ENCODE results near the gene NEK2.
A peak's percentile ranks its signal among the peaks of the same experiment; 100 is the strongest.
"Not testable (repeated sequence)": the region's sequence is repeated elsewhere in the genome, so short reads cannot be mapped to it uniquely, and the experiment has no call there.

Gene NEK2

DNA sequence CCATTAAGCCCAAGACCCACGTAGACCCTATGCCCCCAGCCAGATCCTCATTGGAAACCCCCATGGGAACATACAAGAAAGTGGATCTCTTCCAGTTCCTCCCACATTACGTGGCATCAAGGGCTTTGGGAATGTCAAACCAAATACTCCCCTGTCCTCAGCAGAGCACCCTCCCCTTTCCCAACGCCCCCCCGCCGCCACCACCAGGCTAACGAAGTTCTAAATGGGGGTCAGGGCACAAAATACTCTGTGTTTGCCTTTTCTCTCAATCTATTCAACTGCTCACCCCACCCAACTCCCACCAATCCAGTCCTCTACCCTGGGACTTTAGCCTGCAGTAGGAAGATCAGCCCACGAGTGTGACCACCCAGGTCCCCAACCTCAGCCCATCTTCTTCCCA lies 24.5 kb downstream of the NEK2 start:
- DNase-seq (ENCODE audit: low read depth in 2 of 2): no peak

DNA sequence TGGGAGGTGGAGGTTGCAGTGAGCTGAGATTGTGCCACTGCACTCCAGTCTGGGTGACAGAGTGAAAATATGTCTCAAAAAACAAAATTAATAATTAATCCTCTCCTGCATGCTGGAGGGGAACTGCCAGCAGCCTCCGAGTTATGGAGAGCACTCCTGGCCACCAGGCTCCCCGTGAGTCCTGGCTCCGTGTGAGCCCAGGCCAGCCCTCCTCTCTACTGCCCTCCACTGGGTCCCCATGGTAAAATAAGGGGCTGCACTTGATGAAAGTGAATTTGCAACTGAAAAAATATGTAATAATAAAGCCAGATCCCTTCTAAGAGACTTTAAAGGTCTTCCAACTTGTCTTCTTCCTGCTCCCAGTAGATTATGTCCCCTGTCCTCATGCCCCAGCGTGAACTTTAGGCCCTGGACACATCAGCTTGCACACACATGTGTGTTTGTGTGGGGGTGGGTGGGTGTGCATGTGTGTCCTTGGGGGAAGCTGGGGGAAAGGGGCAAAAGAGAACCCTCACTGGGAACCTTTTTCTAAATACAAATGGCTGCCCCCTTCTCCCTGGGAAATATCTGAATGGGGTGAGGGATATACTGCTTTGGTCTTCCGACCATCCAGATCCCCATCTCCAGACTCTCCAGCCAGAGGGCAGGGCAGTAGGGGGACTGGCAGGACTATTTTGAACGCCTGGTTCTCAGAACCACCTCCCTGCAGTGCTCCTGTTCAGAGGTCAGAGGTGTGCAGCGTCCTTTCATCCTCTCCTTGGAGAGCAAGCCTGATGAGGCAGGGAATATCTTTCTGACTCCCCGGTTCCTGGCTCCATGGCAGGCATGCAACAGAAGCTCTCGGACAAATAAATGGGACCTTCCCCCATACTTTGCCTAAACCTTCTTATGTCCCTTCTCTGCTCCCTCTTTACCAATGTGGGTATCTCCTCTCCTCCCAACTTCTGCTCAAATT lies 26.2 kb downstream of the NEK2 start:
- no peak for DNase-seq (ENCODE audit: low read depth in 2 of 2)

GRCh38 chr1:211648336-211648735 lies 27.1 kb downstream of the NEK2 start:
- DNase-seq (ENCODE audit: low read depth in 2 of 2): no peak

DNA sequence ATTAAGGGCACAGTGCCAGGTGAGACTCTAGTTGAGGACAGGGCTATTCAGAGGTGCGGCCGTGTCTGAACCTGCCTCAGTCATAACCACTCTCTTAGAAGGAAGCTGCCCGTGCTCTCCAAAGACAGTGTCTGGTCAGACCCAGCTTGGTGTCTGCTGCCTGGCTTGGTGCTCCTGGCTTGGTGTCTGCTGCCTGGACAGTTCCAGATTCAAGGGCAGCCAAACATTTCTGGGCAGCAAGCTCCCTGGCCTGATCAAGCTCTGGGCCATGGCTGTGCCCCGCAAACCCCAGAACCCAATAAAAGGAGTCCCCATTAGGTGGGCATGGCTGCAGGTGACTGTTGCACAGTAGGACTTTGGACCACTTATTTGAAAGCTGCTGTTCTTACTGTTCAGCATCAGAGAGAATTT lies 27.7 kb downstream of the NEK2 start:
- DNase-seq (ENCODE audit: low read depth in 2 of 2): no peak

DNA sequence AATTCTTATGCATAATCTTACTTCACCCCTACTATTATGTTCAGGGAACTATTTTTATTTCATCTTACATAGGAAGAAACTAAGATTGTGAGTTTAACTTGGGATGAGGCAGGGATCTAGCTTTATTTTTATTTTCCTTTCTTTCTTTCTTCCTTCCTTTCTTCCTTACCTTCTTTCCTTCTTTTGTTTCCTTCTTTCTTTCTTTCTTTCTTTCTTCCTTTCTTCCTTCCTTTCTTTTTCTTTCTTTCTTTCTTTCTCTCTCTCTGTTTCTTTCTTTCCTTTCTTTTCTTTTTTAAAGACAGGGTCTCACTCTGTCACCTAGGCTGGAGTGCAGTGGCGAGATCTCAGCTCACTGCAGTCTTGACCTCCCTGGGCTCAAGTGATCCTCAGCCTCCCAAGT lies 28.9 kb downstream of the NEK2 start:
- DNase-seq (ENCODE audit: low read depth in 2 of 2): no peak

DNA sequence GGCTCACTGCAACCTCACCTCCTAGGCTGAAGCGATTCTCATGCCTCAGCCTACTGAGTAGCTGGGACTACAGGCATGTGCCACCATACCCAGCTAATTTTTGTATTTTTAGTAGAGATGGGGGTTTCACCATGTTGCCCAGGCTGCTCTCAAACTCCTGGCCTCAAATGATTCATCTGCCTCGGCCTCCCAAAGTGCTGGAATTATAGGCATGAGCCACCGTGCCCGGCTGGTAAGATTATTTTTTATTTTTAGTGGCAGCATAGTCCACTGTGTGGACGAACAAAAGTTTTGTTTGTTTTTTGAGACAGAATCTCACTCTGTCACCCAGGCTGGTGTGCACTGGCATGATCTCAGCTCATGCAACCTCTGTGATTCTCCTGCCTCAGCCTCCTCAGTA lies 29.8 kb downstream of the NEK2 start:
- not testable (repeated sequence) for DNase-seq (ENCODE audit: low read depth in 2 of 2)

- DNase-seq (ENCODE audit: low read depth in 2 of 2): no peak
These were observed 30.8 kb downstream of the NEK2 start for GRCh38 chr1:211644653-211645052.

DNA sequence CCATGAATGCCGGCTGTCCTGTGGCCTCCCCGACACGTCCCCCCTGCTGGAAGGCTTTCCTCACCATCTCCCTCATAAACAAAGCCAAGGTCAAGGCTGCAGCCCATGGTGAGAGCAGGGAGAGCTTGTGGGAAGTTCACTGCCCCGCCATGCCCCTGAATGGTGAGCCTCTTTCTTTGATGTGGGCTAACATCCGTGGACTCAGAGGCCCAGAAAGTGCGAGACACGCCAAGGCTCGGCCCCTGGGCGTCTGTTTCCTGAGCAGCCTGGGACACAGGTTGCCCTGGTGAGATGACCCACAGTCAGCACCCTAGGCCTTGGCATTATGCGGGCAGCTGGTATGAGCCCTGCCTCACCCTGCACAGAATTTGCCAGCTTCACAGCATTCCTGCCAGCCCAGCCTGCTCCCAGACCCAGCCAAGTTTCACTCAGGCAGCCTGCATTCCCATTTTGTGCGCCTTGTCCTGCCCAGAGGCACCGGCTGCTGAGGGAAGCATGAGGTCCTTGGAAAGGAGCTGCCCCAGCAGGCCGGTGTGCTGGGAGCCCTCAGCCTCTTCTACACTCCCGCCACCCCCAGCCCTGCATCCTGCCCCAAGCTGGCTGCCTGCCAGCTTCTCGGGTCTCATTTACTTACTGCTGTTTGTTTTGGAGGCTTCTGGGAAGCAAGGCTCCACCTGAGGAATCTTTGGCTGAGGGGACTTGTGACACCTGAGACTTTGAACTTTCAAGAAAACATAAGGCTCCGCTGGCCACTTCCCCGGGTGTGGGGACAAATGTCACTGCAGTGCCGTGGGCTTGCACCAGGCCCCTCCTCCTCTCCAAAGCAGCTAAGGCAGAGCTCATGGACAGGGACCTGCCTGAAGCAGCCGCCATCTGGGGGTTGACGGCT lies 31.9 kb downstream of the NEK2 start:
- no peak for DNase-seq (ENCODE audit: low read depth in 2 of 2)

DNA sequence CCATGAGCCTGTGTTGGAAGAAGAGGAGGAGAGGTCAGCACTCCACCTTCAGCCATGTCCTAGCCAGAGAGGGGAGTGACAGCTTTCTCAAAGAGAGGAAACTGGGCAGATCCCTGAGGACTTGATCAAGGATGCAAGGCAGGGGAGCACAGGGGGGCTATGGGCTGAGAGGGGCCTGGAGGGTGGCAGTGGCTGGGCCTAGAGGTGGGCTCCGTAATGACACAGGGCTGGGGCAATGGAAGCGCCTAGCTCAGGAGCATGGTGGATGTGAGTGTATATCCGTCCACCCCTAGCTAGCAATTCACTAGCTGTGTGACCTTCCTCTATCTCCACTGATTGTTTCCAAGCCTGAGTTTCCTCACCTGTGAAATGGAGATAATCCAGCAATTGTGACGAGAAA lies 32.6 kb downstream of the NEK2 start:
- DNase-seq (ENCODE audit: low read depth in 2 of 2): no peak

DNA sequence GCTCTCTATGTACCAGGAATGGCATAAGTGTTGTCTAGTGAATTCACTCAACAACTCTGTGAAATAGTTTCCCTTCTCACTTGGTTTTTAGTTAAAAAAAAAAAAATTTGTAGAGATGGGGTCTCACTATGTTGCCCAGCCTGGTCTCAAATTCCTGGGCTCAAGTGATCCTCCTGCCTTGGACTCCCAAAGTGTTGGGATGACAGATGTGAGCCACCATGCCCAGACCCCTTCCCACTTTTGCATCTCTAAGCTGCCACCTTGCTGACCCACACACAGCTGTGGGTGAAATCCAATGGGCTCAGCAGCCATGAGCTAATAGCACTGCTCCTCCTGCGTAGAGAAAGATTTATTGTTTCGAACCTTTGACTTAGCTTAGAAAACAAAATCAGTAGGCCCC lies 33.5 kb downstream of the NEK2 start:
- DNase-seq (ENCODE audit: low read depth in 2 of 2): no peak

DNA sequence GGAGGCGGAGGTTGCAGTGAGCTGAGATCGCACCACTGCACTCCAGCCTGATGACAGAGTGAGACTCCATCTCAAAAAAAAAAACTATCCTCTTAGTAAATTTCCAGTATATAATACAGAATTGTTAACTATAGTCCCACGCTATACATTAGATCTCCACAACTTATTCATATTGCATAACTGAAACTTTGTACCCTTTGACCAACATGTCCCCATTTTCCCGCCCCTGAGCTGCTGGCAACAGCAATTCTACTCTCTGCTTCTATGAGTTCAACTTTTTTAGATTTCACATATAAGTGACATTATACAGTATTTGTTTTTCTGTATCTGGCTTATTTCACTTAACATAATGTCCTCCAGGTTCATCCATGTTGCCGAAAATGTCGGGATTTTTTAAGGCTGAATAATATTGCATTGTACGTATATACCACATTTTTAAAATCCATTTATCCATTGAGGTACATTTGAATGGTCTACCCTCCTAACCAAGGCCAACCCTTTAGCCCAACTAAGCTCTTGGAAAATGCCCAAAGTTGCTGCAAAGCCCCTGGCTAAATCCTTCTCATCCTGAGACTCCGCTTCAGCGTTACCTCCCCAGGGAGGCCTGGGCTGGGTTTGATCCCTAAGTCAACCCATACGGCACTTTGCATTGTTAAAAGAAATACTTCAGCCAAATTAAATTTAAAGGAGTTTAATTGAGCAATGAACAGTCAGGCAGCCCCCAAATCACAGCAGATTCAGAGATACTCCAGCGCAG lies 34.2 kb downstream of the NEK2 start:
- no peak for DNase-seq (ENCODE audit: low read depth in 2 of 2)

DNA sequence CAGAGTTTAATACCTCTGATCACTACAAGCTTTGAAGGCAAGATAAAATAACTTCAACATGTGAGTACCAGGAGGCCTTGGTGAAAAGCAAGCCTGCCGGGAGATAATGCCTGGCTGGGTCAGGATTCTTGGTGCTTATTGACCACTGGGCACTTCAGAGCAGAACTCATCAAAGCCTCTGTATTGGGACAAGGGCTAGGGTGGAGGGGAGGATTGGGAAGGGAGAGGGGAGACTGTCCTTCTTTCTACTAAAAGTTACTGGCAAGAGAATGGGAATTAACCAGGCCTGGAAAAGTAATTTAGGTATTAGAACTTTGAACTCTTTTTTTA lies 35.2 kb downstream of the NEK2 start:
- DNase-seq (ENCODE audit: low read depth in 2 of 2): no peak

- DNase-seq (ENCODE audit: low read depth in 2 of 2): peak; percentile 84 to 88
These were observed 35.7 kb downstream of the NEK2 start for GRCh38 chr1:211639475-211640300.

GRCh38 chr1:211638689-211639101 lies 36.7 kb downstream of the NEK2 start:
- no peak for DNase-seq (ENCODE audit: low read depth in 2 of 2)

DNA sequence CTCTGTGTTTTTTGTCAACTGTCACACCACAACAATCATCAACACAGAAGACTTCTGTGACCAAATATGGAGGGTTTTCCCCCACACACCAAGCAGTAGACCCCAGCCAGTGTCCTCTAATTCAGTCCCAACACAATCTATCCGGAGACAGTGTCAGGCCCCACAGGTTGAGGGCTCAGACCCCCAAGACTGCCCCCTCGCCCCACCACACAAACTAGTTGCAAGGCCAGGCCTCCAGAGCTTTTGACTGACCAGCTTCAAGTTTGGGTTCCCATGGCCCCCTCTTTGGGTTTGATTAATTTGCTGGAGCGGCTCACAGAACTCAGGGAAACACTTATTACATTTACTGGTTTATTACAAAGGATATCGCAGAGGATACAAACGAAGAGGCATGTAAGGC lies 37.2 kb downstream of the NEK2 start:
- no peak for DNase-seq (ENCODE audit: low read depth in 2 of 2)

GRCh38 chr1:211637066-211637465 lies 38.4 kb downstream of the NEK2 start:
- no peak for DNase-seq (ENCODE audit: low read depth in 2 of 2)

DNA sequence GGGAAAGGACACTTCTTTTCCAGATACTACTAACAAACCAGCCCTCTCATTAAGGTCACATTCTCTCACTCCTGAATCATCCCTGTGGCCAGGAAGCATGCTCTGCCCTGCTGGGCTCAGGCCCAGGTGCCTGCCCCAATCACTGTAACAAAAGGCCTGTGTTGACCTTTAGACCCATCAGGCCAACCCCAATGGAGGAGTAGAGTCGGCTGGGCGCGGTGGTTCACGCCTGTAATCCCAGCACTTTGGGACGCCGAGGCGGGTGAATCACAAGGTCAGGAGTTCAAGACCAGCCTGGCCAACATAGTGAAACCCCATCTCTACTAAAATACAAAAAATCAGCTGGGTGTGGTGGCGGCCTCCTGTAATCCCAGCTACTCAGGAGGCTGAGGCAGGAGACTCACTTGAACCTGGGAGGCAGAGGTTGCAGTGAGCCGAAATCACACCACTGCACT lies 38.8 kb downstream of the NEK2 start:
- DNase-seq (ENCODE audit: low read depth in 2 of 2): not testable (repeated sequence)

DNA sequence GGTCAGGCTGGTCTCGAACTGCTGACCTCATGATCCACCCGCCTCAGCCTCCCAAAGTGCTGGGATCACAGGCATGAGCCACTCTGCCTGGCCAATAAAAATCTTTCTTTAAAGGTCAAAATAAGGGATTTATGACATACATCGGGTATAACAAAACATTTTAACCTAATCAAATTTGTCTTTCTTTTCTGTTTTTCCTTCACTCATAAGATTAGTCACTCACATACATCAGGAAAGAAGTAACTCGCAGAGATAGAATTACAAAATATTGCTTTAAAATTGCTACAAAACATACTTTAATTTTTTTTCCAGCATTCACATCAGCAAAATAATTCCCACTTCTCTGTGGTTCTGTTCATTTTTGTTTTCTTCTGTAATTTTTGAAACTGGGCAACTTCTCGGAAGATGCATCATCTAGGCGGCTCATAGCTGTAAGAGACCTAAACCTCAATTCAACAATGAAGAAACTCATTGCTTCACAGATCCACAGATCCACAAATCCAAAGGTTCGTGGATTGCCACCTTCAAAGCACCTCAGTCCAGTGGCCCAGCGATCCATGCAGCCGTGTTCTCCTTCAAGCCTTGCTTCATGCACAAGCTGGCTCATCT lies 39.7 kb downstream of the NEK2 start:
- DNase-seq (ENCODE audit: low read depth in 2 of 2): no peak

- no peak for DNase-seq (ENCODE audit: low read depth in 2 of 2)
These were observed 40.5 kb downstream of the NEK2 start for GRCh38 chr1:211634931-211635330.

DNA sequence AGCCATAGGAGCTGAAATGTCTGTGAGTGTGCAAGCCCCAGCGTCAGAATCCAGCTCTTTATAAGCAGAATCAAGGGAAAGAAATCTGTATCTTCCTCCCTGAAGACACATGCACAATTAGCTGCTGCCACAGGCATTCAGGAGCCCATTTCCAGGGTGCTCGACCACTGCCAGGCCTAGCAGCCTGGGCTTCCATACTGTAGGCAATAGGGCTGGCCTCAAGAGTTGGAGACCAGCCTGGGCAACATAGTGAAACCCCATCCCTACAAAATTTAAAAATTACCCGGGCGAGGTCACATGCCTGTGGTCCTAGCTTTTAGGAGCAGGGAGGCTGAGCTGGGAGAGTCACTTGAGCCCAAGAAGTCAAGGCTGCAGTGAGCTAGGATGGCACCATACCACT lies 41.0 kb downstream of the NEK2 start:
- no peak for DNase-seq (ENCODE audit: low read depth in 2 of 2)

GRCh38 chr1:211633524-211633846 lies 41.9 kb downstream of the NEK2 start:
- DNase-seq (ENCODE audit: low read depth in 2 of 2): no peak

Data from fibroblast of skin of left quadriceps (primary cell).